Naive thymus-derived CD8-positive, alpha-beta T cell (primary cell): ENCODE data around the gene CORO1C. TPM values are rescaled to one million over a fixed set of nuclear protein-coding genes. Genes with fewer than 3 reads are reported as not detected.

ENCODE experiments used
- ATAC-seq, 2 donors: fragments of 150-1000 bp; cut with Tn5 transposase in 1 of 2; sonication (Bioruptor Pico), chemical (Tn5 transposase) in 1 of 2; 1 replicate in 1 of 2; 2 replicates in 1 of 2; pipeline ENCODE4 v1.10.0; 2021; ENCODE audit warnings: mild to moderate bottlenecking in 2 of 2, moderate library complexity in 2 of 2
- POLR2A ChIA-PET: fragments of 350-600 bp; sonication (Branson Sonifier 250); formaldehyde crosslinking; loops from one replicate; lab custom pipeline; 2021; ENCODE audit warnings: antibody characterized with exemption; lab: Charles Lee
- DNase-seq, 10 donors: peaks; one replicate each; pipeline versions ENCODE4 v3.0.0 to v3.0.0-alpha.2; 2020 to 2022
- H3K27ac Mint-ChIP-seq, 10 donors: one replicate each; pipeline ENCODE4 v1.8.0; 2020 to 2022; ENCODE audit warnings: mild to moderate bottlenecking in 10 of 10, mixed read lengths in 10 of 10, moderate library complexity in 4 of 10, inconsistent platforms in 1 of 10
- H3K27me3 Mint-ChIP-seq, 5 donors: one replicate each; pipeline ENCODE4 v1.8.0; 2021 to 2022; ENCODE audit warnings: mixed read lengths in 5 of 5
- H3K36me3 Mint-ChIP-seq, 3 donors: one replicate each; pipeline ENCODE4 v1.8.0; 2020 to 2022; ENCODE audit warnings: mixed read lengths in 3 of 3, mild to moderate bottlenecking in 2 of 3, inconsistent platforms in 1 of 3
- H3K4me1 Mint-ChIP-seq, 4 donors: one replicate each; pipeline ENCODE4 v1.8.0; 2021 to 2022; ENCODE audit warnings: mixed read lengths in 4 of 4
- H3K4me3 Mint-ChIP-seq, 10 donors: one replicate each; pipeline ENCODE4 v1.8.0; 2020 to 2022; ENCODE audit warnings: mild to moderate bottlenecking in 10 of 10, mixed read lengths in 10 of 10, moderate library complexity in 6 of 10, inconsistent platforms in 1 of 10
- H3K9me3 Mint-ChIP-seq, 9 donors: one replicate each; pipeline ENCODE4 v1.8.0; 2020 to 2022; ENCODE audit warnings: mixed read lengths in 9 of 9, mild to moderate bottlenecking in 3 of 9, inconsistent platforms in 1 of 9, moderate library complexity in 1 of 9
- polyA plus RNA-seq, 3 donors: library from polyadenylated mRNA; unstranded; fragments of 300-500 nt; fragmentation: Illumina TruSeq; gene quantifications; one replicate each; pipeline ENCODE4 v1.2.3, GENCODE V29; 2021
- total RNA-seq, 8 experiments: library from RNA in 2 of 8; stranded (reverse) in 2 of 8; gene quantifications; one replicate each; pipeline ENCODE4 v1.2.3 and lab custom pipeline; 2021 to 2026

CORO1C gene
- total and polyA plus RNA-seq, 5 experiments from 2014 or later, result 5.0 to 13.1 (median 6.5) TPM

DNA sequence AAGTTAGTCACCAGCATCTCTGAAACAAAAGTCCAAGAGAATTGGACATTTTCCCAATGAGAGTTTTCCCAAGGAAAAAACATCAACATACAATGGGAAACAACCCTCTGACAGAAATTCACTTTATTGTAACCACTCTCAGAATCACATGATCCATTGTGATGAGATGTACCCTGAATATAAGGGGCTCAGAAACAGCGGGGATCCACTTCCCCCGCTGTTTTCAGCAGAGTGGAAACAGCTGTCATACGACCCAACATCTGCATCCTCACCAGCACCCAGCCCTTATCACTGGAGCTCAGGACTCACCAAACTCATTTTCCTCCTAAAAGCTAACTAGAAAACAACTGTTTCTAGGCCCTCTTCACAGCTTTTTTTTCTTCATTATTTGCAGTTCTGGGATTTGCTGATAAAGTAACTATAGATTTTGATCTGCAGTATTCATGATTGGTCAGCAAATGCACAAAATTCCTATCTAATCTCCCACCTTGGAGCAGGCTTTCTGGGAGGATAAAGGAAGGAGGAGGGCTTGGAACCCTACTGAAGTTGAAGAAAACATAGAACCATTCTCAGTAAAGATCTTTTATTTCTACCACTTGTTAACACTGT lies 31.3 kb downstream of the CORO1C start:
- Mint-ChIP-seq H3K9me3 (no peaks in the 10 kb centered on the region), H3K4me1 (peaks cover 6 to 34% (median 22%) of the 10 kb centered on the region in 4 donors), H3K27me3 (no peaks in the 10 kb centered on the region), H3K27ac (no peak overlapping the region), H3K36me3 (peaks cover 0 to 8% (median 6%) of the 10 kb centered on the region in 3 donors), H3K4me3 (no peak overlapping the region)
- ATAC-seq (no peak), DNase-seq (no peak)
- POLR2A ChIA-PET, result interaction anchor here (0.6 kb wide), 1 partner anchor 14 kb away, joined by 3 read pairs; no protein-coding TSS in a partner anchor

DNA sequence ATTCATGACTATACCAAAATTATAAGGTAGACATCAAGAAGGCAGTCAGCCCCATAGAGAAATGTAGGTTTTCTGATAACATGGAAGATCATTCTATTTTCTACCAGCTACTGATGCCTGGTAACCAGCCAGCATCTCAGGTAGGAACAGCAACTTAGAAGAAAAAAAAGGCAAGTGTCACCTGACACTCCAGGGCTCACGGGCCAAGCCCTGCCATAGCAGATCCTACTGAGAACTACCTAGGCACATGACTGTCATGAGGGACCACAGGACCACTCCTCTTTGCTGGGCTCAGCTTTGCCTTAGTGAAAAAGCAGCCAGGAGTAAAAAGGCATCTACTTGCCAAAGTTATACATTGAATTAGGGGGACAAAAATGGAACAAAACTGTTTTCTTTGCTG lies 33.4 kb downstream of the CORO1C start:
- peaks cover 6 to 40% (median 32%) of the 10 kb centered on the region in 4 donors for H3K4me1 Mint-ChIP-seq
- no peaks in the 10 kb centered on the region for H3K27me3 Mint-ChIP-seq
- POLR2A ChIA-PET, result no interaction called here
- H3K36me3 Mint-ChIP-seq, result peaks cover 0 to 8% (median 6%) of the 10 kb centered on the region in 3 donors
- no peaks in the 10 kb centered on the region for H3K9me3 Mint-ChIP-seq
- ATAC-seq (no peak), DNase-seq (no peak)
- H3K4me3 Mint-ChIP-seq, result no peak overlapping the region
- peak overlapping the region in 1 of 10 donors; percentile 14 for H3K27ac Mint-ChIP-seq

- POLR2A ChIA-PET, result no interaction called here
- peak overlapping the region in 1 of 10 donors; percentile 30 for H3K27ac Mint-ChIP-seq
- H3K4me1 Mint-ChIP-seq, result peaks cover 7 to 42% (median 35%) of the 10 kb centered on the region in 4 donors
- H3K9me3 Mint-ChIP-seq, result no peaks in the 10 kb centered on the region
- DNase-seq, result no peak
- peaks cover 0 to 8% (median 6%) of the 10 kb centered on the region in 3 donors for H3K36me3 Mint-ChIP-seq
- ATAC-seq, result no peak
- H3K4me3 Mint-ChIP-seq, result no peak overlapping the region
- H3K27me3 Mint-ChIP-seq, result no peaks in the 10 kb centered on the region
These were observed 34.4 kb downstream of the CORO1C start for GRCh38 chr12:108696996-108697290.

- peak in 1 of 10 donors; percentile 4 for DNase-seq
- Mint-ChIP-seq H3K4me3 (peak overlapping the region in 1 of 10 donors; percentile 5), H3K27ac (peak overlapping the region in 2 of 10 donors; percentile 30 to 68), H3K27me3 (no peaks in the 10 kb centered on the region), H3K36me3 (peaks cover 0 to 8% (median 6%) of the 10 kb centered on the region in 3 donors), H3K9me3 (no peaks in the 10 kb centered on the region), H3K4me1 (peaks cover 10 to 44% (median 38%) of the 10 kb centered on the region in 4 donors)
- POLR2A ChIA-PET, result interaction anchor here (0.6 kb wide), 1 partner anchor 19 kb away, joined by 6 read pairs; no protein-coding TSS in a partner anchor
- ATAC-seq, result peak in 1 of 2 donors; percentile 7
These were observed 35.0 kb downstream of the CORO1C start for GRCh38 chr12:108696111-108696995.

- H3K4me3 Mint-ChIP-seq, result no peak overlapping the region
- peaks cover 0 to 2% (median 0%) of the 10 kb centered on the region in 3 donors for H3K36me3 Mint-ChIP-seq
- H3K9me3 Mint-ChIP-seq, result no peaks in the 10 kb centered on the region
- H3K27ac Mint-ChIP-seq, result no peak overlapping the region
- POLR2A ChIA-PET, result interaction anchor here (0.6 to 0.7 kb wide), 2 partner anchors 114 to 907 kb away, joined by 4 read pairs; no protein-coding TSS in a partner anchor
- no peaks in the 10 kb centered on the region for H3K27me3 Mint-ChIP-seq
- H3K4me1 Mint-ChIP-seq, result peaks cover 19 to 59% (median 53%) of the 10 kb centered on the region in 4 donors
- no peak for ATAC-seq
- no peak for DNase-seq
These were observed 36.5 kb downstream of the CORO1C start for GRCh38 chr12:108694812-108695278.

- H3K27me3 Mint-ChIP-seq, result no peaks in the 10 kb centered on the region
- POLR2A ChIA-PET, result interaction anchor here (0.5 to 0.7 kb wide), 2 partner anchors 11 to 893 kb away, joined by 3 to 4 read pairs; no protein-coding TSS in a partner anchor
- no peaks in the 10 kb centered on the region for H3K36me3 Mint-ChIP-seq
These were observed 37.6 kb downstream of the CORO1C start for GRCh38 chr12:108693751-108694150.

DNA sequence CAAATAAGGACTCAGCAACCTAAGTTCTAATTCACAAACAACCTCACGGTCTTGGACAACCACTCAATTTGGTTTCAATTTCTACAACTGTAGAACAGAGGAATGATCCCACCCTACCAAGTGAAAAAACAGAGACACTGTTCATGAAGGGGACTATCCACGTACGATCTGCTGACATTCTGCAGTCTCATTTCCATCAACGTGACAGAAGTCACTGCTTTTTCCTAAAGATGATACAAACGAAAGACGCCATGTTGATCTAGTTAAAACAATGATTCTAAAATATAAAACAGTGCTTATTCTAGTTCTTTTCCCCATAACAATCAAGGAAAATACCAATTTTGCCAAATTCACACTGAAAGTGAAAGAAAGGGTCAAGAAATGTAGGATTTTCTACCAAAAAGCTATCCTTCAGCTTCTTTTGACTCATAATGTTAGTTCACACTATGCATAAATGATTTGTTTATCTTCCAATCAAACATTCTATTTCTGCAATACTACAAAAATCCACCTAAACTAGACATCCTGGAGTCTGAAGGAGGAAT lies 38.1 kb downstream of the CORO1C start:
- no peak for DNase-seq
- Mint-ChIP-seq H3K27ac (peak overlapping the region in 4 of 10 donors; percentile 27 to 54 (median 39)), H3K9me3 (no peaks in the 10 kb centered on the region), H3K36me3 (no peaks in the 10 kb centered on the region), H3K27me3 (no peaks in the 10 kb centered on the region), H3K4me3 (peak overlapping the region in 2 of 10 donors; percentile 3 to 5), H3K4me1 (peaks cover 27 to 71% (median 65%) of the 10 kb centered on the region in 4 donors)
- ATAC-seq, result no peak
- POLR2A ChIA-PET, result interaction anchor here (0.7 kb wide), 1 partner anchor 892 kb away, joined by 3 read pairs; no protein-coding TSS in a partner anchor

More at GRCh38 chr12:108693751-108694150, 37.6 kb downstream of the CORO1C start:
- Mint-ChIP-seq H3K9me3 (no peaks in the 10 kb centered on the region), H3K4me3 (peak overlapping the region in 1 of 10 donors; percentile 5), H3K27ac (peak overlapping the region in 4 of 10 donors; percentile 8 to 54 (median 39)), H3K4me1 (peaks cover 26 to 67% (median 62%) of the 10 kb centered on the region in 4 donors)
- no peak for DNase-seq
- no peak for ATAC-seq

DNA sequence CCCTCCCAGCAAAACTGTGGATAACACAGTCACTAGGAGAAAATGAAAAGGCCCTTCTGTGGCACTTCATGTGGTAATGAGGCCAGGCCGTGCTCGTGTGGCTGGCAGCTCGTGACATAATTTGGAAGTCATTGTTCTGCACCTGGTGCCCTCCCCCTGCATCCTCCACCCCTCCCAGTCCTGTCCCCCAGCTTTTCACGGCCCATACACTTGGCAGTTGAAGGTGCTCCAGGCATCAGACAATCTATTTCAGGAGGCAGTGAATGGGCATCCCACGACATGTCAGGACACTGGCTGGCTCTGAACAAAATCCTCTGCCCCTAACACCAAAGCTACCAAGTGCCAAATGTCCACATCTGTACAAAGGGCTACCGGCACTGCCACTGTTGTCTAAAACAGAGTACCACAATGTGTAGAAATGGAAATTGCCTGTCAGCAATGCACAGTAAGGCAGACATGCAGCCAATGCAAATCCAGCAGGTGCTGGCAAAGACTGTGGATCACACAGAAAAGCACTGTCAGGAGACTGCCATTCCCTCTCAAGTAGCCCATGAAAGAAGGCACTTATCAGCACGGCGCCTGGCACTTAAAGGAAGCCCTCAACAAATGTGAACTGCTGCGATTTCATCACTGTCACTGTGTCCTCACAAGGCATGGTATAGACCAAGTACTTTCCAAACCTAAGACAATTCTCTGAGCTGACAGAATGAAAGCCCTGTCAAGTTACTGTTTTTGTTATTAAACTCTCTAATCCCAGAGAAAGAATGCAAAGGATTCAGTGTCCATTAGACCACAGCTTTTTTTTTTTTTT lies 39.1 kb downstream of the CORO1C start:
- H3K36me3 Mint-ChIP-seq, result no peaks in the 10 kb centered on the region
- ATAC-seq (peak; percentile 21 to 58), DNase-seq (peak in 4 of 10 donors; percentile 4 to 19 (median 13))
- H3K4me3 Mint-ChIP-seq, result peak overlapping the region in 8 of 10 donors; percentile 32 to 81 (median 78)
- H3K27ac Mint-ChIP-seq, result peak overlapping the region in 9 of 10 donors; percentile 16 to 85 (median 61)
- H3K4me1 Mint-ChIP-seq, result peaks cover 27 to 73% (median 67%) of the 10 kb centered on the region in 4 donors
- H3K9me3 Mint-ChIP-seq, result no peaks in the 10 kb centered on the region
- no peaks in the 10 kb centered on the region for H3K27me3 Mint-ChIP-seq
- POLR2A ChIA-PET, result interaction anchor here (0.7 to 1.1 kb wide), 3 partner anchors 10 to 130 kb away, joined by 3 to 4 read pairs (median 3); partner anchors contain the start of gene ISCU

GRCh38 chr12:108691175-108691997 lies 39.9 kb downstream of the CORO1C start:
- DNase-seq, result peak in 9 of 10 donors; percentile 12 to 71 (median 27)
- Mint-ChIP-seq H3K27ac (peak overlapping the region; percentile 16 to 85 (median 76)), H3K27me3 (no peaks in the 10 kb centered on the region), H3K4me3 (peak overlapping the region; percentile 51 to 83 (median 78)), H3K36me3 (no peaks in the 10 kb centered on the region), H3K9me3 (no peaks in the 10 kb centered on the region), H3K4me1 (peaks cover 27 to 66% (median 62%) of the 10 kb centered on the region in 4 donors)
- POLR2A ChIA-PET, result interaction anchor here (0.7 to 1.4 kb wide), 4 partner anchors 32 to 129 kb away, joined by 3 to 5 read pairs (median 3); partner anchors contain the start of genes ISCU and SELPLG
- peak; percentile 62 to 73 for ATAC-seq

GRCh38 chr12:108690542-108691174 lies 40.7 kb downstream of the CORO1C start:
- no peak for DNase-seq
- ATAC-seq, result no peak
- no peaks in the 10 kb centered on the region for H3K27me3 Mint-ChIP-seq
- peak overlapping the region in 8 of 10 donors; percentile 14 to 85 (median 65) for H3K27ac Mint-ChIP-seq
- H3K9me3 Mint-ChIP-seq, result no peaks in the 10 kb centered on the region
- POLR2A ChIA-PET, result interaction anchor here (1.2 to 1.4 kb wide), 2 partner anchors 55 to 57 kb away, joined by 3 to 5 read pairs; partner anchors contain the start of gene SELPLG
- H3K4me1 Mint-ChIP-seq, result peaks cover 23 to 63% (median 55%) of the 10 kb centered on the region in 4 donors
- no peaks in the 10 kb centered on the region for H3K36me3 Mint-ChIP-seq
- H3K4me3 Mint-ChIP-seq, result peak overlapping the region in 9 of 10 donors; percentile 64 to 83 (median 79)
